ENCODE results near the gene TNFRSF12A.

- no peak for TF ChIP-seq CTCF (IDR thresholded peaks at IDR 0.05; ENCODE audit: low read depth, low read length)
- TF ChIP-seq EZH2phosphoT487 (IDR thresholded peaks at IDR 0.05; ENCODE audit: low read depth): no peak
These were observed 45.7 kb upstream of the TNFRSF12A start for GRCh38 chr16:2974319-2975056.
